Mammary epithelial cell (primary cell): Measurements from ENCODE around the gene USP32.

ENCODE experiments used
- CTCF ChIP-seq, 2 donors: IDR thresholded peaks in 1 of 2; conservative IDR thresholded peaks in 1 of 2; 2 replicates each; pipeline ENCODE4 v1.5.1; 2011 to 2012; ENCODE audit warnings: inconsistent platforms in 2 of 2, low read length in 2 of 2, mild to moderate bottlenecking in 2 of 2, control low read depth in 1 of 2, low read depth in 1 of 2; ENCODE audit not compliant: insufficient read depth in 1 of 2; ENCODE audit errors: extremely low read depth in 1 of 2
- EZH2 ChIP-seq: IDR thresholded peaks from 2 replicates; pipeline ENCODE4 v1.6.1; 2012; ENCODE audit warnings: low read length, inconsistent platforms, borderline replicate concordance

GRCh38 chr17:60157487-60158040 lies 234.4 kb downstream of the USP32 start:
- TF ChIP-seq EZH2 (no peak), CTCF (conservative IDR thresholded peaks at IDR 0.05 in 1 of 2, IDR thresholded peaks at IDR 0.05 in 1 of 2; ENCODE audit: extremely low read depth in 1 of 2, insufficient read depth in 1 of 2, low read depth in 1 of 2, low read length in 2 of 2) (no peak)
